ENCODE measurements around the gene ENPP1. TPM values are rescaled to one million over a fixed set of nuclear protein-coding genes. Genes with fewer than 3 reads are reported as not detected.

Gene ENPP1
- total and polyA plus RNA-seq, 5 donors from 2014 or later: 0.13 TPM; not detected in 4

DNA sequence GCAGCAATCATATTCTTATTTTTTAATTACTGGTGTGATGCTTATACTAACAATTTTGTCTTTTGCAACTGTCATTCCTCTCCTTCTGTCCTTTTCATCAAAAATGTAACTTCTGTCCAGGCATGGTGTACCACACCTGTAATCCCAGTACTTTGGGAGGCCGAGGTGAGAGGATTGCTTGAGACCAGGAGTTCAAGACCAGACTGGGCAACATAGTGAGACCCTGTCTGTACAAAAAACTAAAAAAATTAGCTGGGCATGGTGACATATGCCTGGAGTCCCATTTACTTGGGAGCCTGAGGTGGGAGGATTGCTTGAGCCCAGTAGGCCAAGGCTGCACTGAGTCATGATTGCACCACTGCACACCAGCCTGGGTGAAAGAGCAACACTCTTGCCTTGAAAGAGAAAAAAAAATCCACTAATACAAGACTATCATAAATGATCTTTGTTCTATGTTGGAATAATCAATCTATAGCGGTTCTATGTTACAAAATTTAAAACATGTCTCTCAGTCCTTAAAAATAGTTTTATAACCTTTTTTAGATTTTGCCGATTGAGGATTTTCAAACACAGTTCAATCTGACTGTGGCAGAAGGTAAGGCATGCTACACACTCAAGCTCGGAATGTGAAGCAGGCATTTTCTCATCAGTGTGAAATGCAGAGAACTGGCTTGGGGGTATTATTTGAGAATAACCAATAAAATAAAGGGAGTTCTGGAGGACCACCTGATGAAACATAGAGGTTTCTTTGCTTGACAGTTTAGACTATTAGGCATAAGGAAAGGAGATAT lies 70.4 kb downstream of the ENPP1 start:
- Histone ChIP-seq H3K27me3 (ENCODE audit: control insufficient read depth, insufficient read depth, low read length) (no peaks in the 10 kb centered on the region), H3K27ac (ENCODE audit: insufficient read depth, low read length, poor library complexity, severe bottlenecking) (no peak overlapping the region), H3K4me3 (ENCODE audit: low read depth, low read length) (no peak overlapping the region), H3K9me3 (ENCODE audit: control insufficient read depth in 2 of 2, low read length in 2 of 2) (no peaks in the 10 kb centered on the region), H3K4me1 (ENCODE audit: control insufficient read depth, insufficient read depth, low read length, poor library complexity, severe bottlenecking) (no peaks in the 10 kb centered on the region), H3K36me3 (ENCODE audit: control insufficient read depth, insufficient read depth, low read length) (no peaks in the 10 kb centered on the region)
- no peak overlapping the region for H3K27ac Mint-ChIP-seq
- no peaks in the 10 kb centered on the region for H3K27me3 Mint-ChIP-seq
- ATAC-seq (ENCODE audit: low read depth in 2 of 2): no peak
- DNase-seq: no peak
- no peaks in the 10 kb centered on the region for H3K36me3 Mint-ChIP-seq
- H3K4me3 Mint-ChIP-seq: no peak overlapping the region
- no peaks in the 10 kb centered on the region for H3K4me1 Mint-ChIP-seq
- H3K9me3 Mint-ChIP-seq: no peaks in the 10 kb centered on the region

DNA sequence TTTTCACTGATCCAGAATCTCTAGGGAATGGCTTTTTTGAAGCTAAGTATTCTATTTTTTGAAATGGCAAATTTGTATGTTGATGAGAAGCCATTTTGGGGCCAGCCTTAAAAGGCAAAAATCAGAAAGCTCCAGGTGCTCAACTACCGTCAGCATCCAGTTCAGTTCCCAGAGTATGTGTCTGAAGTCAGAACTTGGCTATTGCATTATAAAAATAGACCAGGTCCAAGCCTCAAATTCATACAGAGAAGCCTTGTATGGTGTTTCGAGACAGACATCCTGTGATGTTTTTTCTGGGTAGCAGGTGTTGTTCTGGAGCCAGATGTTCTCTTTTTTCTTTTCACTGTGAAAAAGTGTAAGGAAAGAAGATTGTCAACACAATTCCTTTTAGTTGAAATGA lies 75.2 kb downstream of the ENPP1 start:
- Histone ChIP-seq H3K27me3 (ENCODE audit: control insufficient read depth, insufficient read depth, low read length) (no peaks in the 10 kb centered on the region), H3K4me3 (ENCODE audit: low read depth, low read length) (no peak overlapping the region), H3K9me3 (ENCODE audit: control insufficient read depth in 2 of 2, low read length in 2 of 2) (no peaks in the 10 kb centered on the region), H3K36me3 (ENCODE audit: control insufficient read depth, insufficient read depth, low read length) (no peaks in the 10 kb centered on the region), H3K4me1 (ENCODE audit: control insufficient read depth, insufficient read depth, low read length, poor library complexity, severe bottlenecking) (no peaks in the 10 kb centered on the region), H3K27ac (ENCODE audit: insufficient read depth, low read length, poor library complexity, severe bottlenecking) (no peak overlapping the region)
- Mint-ChIP-seq H3K9me3 (no peaks in the 10 kb centered on the region), H3K27ac (no peak overlapping the region), H3K36me3 (no peaks in the 10 kb centered on the region), H3K4me3 (no peak overlapping the region), H3K4me1 (no peaks in the 10 kb centered on the region), H3K27me3 (no peaks in the 10 kb centered on the region)
- no peak for ATAC-seq (ENCODE audit: low read depth in 2 of 2)
- no peak for DNase-seq

DNA sequence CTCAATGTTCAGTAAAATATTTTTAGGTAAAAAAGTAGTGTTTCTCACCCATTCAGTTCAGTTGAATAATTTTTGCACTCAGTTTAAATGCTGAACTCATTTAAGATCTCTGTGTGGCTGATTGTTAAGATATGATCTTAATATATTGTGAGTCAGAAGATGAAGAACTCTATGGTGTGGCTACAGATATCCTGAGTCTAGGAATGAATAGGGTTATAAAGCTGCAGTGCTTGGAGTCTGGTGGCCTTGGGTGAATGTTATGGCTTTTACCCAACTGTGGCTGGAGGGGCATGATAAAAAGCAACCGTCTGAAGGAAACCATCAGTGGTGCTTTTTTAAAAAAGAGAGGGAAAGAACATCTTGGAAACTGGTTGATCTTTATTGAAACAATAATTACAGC lies 77.4 kb downstream of the ENPP1 start:
- H3K4me1 ChIP-seq (ENCODE audit: control insufficient read depth, insufficient read depth, low read length, poor library complexity, severe bottlenecking): no peaks in the 10 kb centered on the region
- H3K36me3 ChIP-seq (ENCODE audit: control insufficient read depth, insufficient read depth, low read length): no peaks in the 10 kb centered on the region
- ATAC-seq (ENCODE audit: low read depth in 2 of 2) (no peak), DNase-seq (no peak)
- Mint-ChIP-seq H3K4me1 (no peaks in the 10 kb centered on the region), H3K9me3 (peaks cover 0 to 3% (median 0%) of the 10 kb centered on the region in 7 donors), H3K36me3 (no peaks in the 10 kb centered on the region), H3K27ac (no peak overlapping the region), H3K4me3 (no peak overlapping the region), H3K27me3 (no peaks in the 10 kb centered on the region)
- no peak overlapping the region for H3K27ac ChIP-seq (ENCODE audit: insufficient read depth, low read length, poor library complexity, severe bottlenecking)
- no peak overlapping the region for H3K4me3 ChIP-seq (ENCODE audit: low read depth, low read length)
- H3K9me3 ChIP-seq (ENCODE audit: control insufficient read depth in 2 of 2, low read length in 2 of 2): no peaks in the 10 kb centered on the region
- no peaks in the 10 kb centered on the region for H3K27me3 ChIP-seq (ENCODE audit: control insufficient read depth, insufficient read depth, low read length)

DNA sequence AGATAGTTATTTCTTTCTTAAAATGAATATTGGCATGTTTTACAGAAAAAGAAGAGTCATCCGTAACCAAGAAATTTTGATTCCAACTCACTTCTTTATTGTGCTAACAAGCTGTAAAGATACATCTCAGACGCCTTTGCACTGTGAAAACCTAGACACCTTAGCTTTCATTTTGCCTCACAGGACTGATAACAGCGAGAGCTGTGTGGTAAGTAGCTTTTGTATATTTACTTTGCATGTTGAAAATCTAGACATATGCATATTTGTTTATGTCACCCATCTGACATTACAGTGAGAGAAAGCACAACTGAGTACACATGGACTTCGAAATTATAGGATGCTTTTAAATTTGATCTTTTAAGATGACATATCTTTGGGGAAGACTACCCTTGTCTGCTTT lies 78.7 kb downstream of the ENPP1 start:
- H3K9me3 Mint-ChIP-seq: peaks cover 0 to 3% (median 0%) of the 10 kb centered on the region in 7 donors
- no peak for ATAC-seq (ENCODE audit: low read depth in 2 of 2)
- H3K27me3 ChIP-seq (ENCODE audit: control insufficient read depth, insufficient read depth, low read length): no peaks in the 10 kb centered on the region

DNA sequence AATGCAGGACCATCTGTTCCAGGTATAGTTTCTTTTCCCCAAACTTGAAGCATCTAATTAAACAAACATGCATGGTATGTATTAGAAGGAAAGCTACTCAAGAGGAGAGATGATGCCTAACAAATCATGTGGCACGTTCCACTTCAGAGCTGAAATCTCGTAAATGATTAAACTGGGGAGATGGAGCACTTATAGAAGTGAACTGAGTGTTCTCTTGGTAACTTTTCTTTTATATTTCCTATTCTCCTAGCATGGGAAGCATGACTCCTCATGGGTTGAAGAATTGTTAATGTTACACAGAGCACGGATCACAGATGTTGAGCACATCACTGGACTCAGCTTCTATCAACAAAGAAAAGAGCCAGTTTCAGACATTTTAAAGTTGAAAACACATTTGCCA lies 82.3 kb downstream of the ENPP1 start:
- H3K27me3 ChIP-seq (ENCODE audit: control insufficient read depth, insufficient read depth, low read length): peaks cover 2% of the 10 kb centered on the region
- Mint-ChIP-seq H3K9me3 (peaks cover 0 to 3% (median 0%) of the 10 kb centered on the region in 7 donors), H3K4me1 (no peaks in the 10 kb centered on the region), H3K36me3 (no peaks in the 10 kb centered on the region), H3K27ac (no peak overlapping the region), H3K4me3 (no peak overlapping the region), H3K27me3 (peaks cover 4% of the 10 kb centered on the region)
- no peaks in the 10 kb centered on the region for H3K9me3 ChIP-seq (ENCODE audit: control insufficient read depth in 2 of 2, low read length in 2 of 2)
- H3K27ac ChIP-seq (ENCODE audit: insufficient read depth, low read length, poor library complexity, severe bottlenecking): no peak overlapping the region
- ATAC-seq (ENCODE audit: low read depth in 2 of 2) (no peak), DNase-seq (no peak)
- H3K36me3 ChIP-seq (ENCODE audit: control insufficient read depth, insufficient read depth, low read length): no peaks in the 10 kb centered on the region
- no peaks in the 10 kb centered on the region for H3K4me1 ChIP-seq (ENCODE audit: control insufficient read depth, insufficient read depth, low read length, poor library complexity, severe bottlenecking)
- no peak overlapping the region for H3K4me3 ChIP-seq (ENCODE audit: low read depth, low read length)

More for the DNA sequence above, 78.7 kb downstream of the ENPP1 start:
- H3K4me3 Mint-ChIP-seq: no peak overlapping the region
- H3K4me3 ChIP-seq (ENCODE audit: low read depth, low read length): no peak overlapping the region
- H3K9me3 ChIP-seq (ENCODE audit: control insufficient read depth in 2 of 2, low read length in 2 of 2): no peaks in the 10 kb centered on the region
- H3K27ac Mint-ChIP-seq: no peak overlapping the region
- H3K27me3 Mint-ChIP-seq: no peaks in the 10 kb centered on the region
- no peaks in the 10 kb centered on the region for H3K36me3 ChIP-seq (ENCODE audit: control insufficient read depth, insufficient read depth, low read length)
- H3K4me1 ChIP-seq (ENCODE audit: control insufficient read depth, insufficient read depth, low read length, poor library complexity, severe bottlenecking): no peaks in the 10 kb centered on the region
- DNase-seq: no peak
- H3K27ac ChIP-seq (ENCODE audit: insufficient read depth, low read length, poor library complexity, severe bottlenecking): no peak overlapping the region
- no peaks in the 10 kb centered on the region for H3K4me1 Mint-ChIP-seq
- H3K36me3 Mint-ChIP-seq: no peaks in the 10 kb centered on the region

DNA sequence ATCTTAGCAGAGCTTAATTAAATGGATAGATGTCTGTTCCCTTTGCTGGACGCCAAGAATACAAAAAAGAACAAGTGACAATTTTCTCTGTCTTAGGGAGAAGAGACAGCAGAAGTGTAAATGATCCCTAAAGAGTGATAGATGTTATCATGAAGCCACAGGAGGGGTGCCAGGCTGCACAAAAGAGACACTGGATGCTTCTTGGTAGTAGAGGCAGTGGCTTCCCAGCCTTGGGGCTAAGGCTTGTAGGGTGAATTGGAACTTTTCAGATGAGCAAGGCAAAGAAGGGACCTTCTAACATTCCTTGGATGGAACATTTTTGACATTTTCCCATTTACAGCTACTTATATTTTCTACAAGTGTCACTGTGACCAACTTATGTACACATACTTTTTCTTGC lies 85.4 kb downstream of the ENPP1 start:
- H3K27me3 Mint-ChIP-seq: peaks cover 4% of the 10 kb centered on the region
- Histone ChIP-seq H3K36me3 (ENCODE audit: control insufficient read depth, insufficient read depth, low read length) (no peaks in the 10 kb centered on the region), H3K27ac (ENCODE audit: insufficient read depth, low read length, poor library complexity, severe bottlenecking) (no peak overlapping the region), H3K27me3 (ENCODE audit: control insufficient read depth, insufficient read depth, low read length) (peaks cover 2% of the 10 kb centered on the region), H3K4me3 (ENCODE audit: low read depth, low read length) (no peak overlapping the region), H3K4me1 (ENCODE audit: control insufficient read depth, insufficient read depth, low read length, poor library complexity, severe bottlenecking) (no peaks in the 10 kb centered on the region), H3K9me3 (ENCODE audit: control insufficient read depth in 2 of 2, low read length in 2 of 2) (no peaks in the 10 kb centered on the region)
- DNase-seq (no peak), ATAC-seq (ENCODE audit: low read depth in 2 of 2) (no peak)
- no peak overlapping the region for H3K4me3 Mint-ChIP-seq
- peak overlapping the region in 1 of 3 donors; percentile 32 for H3K27ac Mint-ChIP-seq
- H3K4me1 Mint-ChIP-seq: no peaks in the 10 kb centered on the region
- H3K9me3 Mint-ChIP-seq: peaks cover 0 to 6% (median under 1%) of the 10 kb centered on the region in 7 donors
- H3K36me3 Mint-ChIP-seq: no peaks in the 10 kb centered on the region

DNA sequence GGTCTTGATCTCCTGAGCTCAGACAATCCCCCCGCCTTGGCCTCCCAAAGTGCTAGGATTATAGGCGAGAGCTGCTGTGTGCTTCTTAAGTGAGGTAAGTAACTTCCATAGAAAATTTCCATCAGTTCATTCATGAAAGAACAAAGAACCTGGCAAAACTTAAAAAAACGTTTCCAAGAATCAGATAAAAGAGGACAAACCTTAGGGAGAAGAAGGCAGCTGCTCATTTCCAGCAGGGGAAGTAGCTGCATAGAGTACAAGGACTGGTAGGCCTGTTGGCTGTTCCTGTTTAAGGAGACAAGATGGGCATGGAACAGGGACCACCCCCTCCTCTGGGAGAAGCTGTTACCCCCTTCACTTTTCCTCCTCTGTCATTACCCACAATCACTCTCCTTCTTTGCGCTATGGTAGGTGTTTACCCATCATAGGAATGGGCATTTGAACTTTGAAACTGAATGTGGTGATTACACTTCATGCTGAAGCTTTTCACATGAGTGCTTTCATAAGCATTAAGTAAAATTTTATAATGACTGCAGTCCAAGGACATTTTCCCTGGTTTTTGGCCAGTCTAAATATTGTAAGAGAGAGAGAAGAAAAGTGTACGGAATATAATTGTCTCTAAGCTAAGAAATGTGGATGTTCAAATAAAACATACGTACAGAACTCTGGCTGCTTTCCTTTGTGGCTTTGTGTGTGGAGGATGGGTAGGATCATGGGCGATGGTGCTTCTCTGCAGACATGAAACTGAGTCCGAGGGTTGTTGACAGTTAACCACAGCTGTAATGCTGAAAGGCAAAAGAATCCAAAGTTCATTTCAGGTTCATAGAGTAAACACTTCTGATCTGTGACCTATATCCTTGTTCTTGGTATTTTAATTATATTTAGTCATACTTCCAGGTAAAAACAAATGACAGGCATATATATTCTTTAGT lies 86.9 kb downstream of the ENPP1 start:
- Histone ChIP-seq H3K4me1 (ENCODE audit: control insufficient read depth, insufficient read depth, low read length, poor library complexity, severe bottlenecking) (no peaks in the 10 kb centered on the region), H3K9me3 (ENCODE audit: control insufficient read depth in 2 of 2, low read length in 2 of 2) (peaks cover 0 to 1% of the 10 kb centered on the region in 2 experiments), H3K36me3 (ENCODE audit: control insufficient read depth, insufficient read depth, low read length) (no peaks in the 10 kb centered on the region), H3K27ac (ENCODE audit: insufficient read depth, low read length, poor library complexity, severe bottlenecking) (no peak overlapping the region), H3K4me3 (ENCODE audit: low read depth, low read length) (no peak overlapping the region), H3K27me3 (ENCODE audit: control insufficient read depth, insufficient read depth, low read length) (peaks cover 2% of the 10 kb centered on the region)
- Mint-ChIP-seq H3K4me1 (no peaks in the 10 kb centered on the region), H3K27ac (no peak overlapping the region), H3K36me3 (no peaks in the 10 kb centered on the region), H3K9me3 (peaks cover 0 to 6% (median 0%) of the 10 kb centered on the region in 7 donors), H3K4me3 (no peak overlapping the region), H3K27me3 (peaks cover 4% of the 10 kb centered on the region)
- DNase-seq (no peak), ATAC-seq (ENCODE audit: low read depth in 2 of 2) (no peak)

All from CD4-positive, CD25-positive, alpha-beta regulatory T cell (primary cell).